ENCODE data around the gene TSC1.

The TSC1 gene

GRCh38 chr9:132931178-132931735 is 13.2 kb downstream of the TSC1 start:
- no peak for DNase-seq

DNA sequence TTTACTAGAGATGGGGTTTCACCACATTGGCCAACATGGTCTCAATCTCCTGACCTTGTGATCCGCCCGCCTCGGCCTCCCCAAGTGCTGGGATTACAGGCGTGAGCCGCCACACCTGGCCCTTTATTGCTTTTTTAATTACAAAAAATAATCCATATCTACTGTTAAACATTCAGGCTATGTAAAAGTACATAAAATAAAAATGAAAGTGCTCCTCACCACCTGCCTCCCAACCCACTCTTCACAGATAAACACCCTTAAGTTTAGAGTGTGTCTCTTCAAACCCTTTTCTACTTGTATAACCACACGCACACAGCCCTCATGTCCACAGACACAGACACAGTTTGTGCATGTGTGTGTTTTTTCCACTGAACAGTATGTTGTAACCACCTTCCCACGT is 16.7 kb downstream of the TSC1 start:
- DNase-seq = no peak

- DNase-seq = no peak
Observed at GRCh38 chr9:132923346-132923902, 21.0 kb downstream of the TSC1 start.

GRCh38 chr9:132919614-132920268 is 24.7 kb downstream of the TSC1 start:
- DNase-seq = no peak

GRCh38 chr9:132914924-132915323 is 29.5 kb downstream of the TSC1 start:
- DNase-seq = no peak

GRCh38 chr9:132912131-132912530 is 32.3 kb downstream of the TSC1 start:
- DNase-seq = no peak

DNA sequence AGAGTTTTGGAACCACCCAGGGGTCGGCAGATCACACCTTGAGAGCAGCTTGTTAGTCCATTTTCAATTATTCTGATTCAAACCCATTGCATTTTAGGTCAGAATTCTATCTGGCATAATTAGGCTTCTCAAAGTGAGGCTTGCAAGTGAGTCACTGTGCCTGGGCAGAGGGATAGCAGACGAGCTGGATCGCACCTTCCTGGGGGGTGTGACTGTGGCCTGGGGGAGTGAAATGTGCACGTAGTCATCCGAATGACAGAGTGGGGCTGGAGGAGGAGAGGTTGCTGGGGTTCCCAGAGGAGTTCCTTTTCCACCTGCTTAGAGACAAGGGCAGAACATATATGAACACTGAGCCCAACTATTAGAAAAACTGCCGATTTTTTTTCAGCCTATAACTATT is 34.0 kb downstream of the TSC1 start:
- no peak for DNase-seq

GRCh38 chr9:132909311-132909710 is 35.1 kb downstream of the TSC1 start:
- no peak for DNase-seq

GRCh38 chr9:132908635-132909034 is 35.8 kb downstream of the TSC1 start:
- peak; percentile 36 for DNase-seq

GRCh38 chr9:132905726-132906125 is 38.7 kb downstream of the TSC1 start:
- no peak for DNase-seq

- DNase-seq = no peak
Observed at GRCh38 chr9:132903574-132904492, 40.6 kb downstream of the TSC1 start.

DNA sequence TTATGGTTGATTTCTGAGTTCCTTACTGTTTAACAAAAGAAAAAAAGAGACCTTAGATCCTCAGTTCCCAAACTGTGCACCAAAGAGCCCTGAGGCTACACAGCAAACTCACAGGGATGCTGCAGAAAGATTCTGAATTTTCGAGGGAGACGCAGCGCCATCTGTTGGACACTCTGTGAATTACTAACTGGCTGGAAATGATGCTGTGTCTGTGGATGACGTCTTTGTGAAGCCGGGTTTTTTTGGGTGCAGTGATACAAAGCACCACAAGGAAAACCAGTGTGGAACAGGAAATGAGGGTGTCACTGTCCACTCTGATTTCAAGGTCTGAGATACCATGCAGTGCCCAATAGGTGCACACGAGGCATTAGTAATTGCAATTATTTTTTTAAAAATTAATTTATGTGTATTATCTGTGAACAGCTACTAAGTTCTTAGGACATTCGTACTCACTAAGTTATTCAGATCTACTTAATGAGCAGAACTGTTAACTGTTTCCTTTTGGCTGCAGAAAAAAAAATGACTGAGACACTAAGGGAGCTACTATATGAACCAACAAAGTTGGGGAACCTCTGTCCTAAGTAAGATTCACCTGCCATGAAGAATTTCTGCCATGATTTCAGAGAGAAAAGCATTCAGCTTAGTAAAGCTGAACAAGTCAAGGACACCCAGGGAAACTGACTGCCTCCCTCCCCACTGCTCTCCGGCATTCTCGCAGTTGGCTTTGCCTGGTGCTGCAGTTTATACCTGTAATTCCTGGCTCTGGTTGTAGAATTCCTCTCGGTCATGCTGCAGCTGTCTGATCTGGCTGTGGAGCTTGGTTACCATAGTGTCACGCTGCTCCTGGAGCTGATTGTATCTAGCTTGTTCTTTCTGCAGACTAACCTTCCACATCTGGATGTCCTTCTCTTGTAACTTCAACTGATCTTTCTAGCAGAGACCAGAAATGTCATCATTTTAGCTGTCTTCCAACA is 42.3 kb downstream of the TSC1 start:
- peak; percentile 72 for DNase-seq

- no peak for DNase-seq
Observed at GRCh38 chr9:132898051-132898450, 46.4 kb downstream of the TSC1 start.

- no peak for DNase-seq
Observed at GRCh38 chr9:132896906-132897305, 47.5 kb downstream of the TSC1 start.

DNA sequence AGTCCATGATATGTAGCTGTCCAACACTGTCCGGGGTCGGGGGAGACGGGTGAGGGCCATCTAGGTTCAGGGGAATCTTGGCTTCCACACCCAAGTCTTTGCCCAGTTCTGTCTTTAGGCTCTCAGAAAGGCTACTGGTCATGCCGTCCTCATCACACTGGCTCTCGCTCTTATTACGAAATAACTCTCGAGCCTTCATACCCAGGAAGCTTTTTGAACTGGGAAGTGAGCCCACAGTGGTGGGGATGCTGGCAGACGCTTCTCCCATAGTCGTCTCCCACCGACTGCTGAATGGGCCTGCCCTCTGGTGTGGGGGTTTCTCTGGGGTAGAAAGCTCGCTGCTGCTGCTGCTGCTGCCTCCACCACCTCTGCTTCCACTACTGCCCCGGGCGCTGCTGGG is 48.2 kb downstream of the TSC1 start:
- DNase-seq = no peak

DNA sequence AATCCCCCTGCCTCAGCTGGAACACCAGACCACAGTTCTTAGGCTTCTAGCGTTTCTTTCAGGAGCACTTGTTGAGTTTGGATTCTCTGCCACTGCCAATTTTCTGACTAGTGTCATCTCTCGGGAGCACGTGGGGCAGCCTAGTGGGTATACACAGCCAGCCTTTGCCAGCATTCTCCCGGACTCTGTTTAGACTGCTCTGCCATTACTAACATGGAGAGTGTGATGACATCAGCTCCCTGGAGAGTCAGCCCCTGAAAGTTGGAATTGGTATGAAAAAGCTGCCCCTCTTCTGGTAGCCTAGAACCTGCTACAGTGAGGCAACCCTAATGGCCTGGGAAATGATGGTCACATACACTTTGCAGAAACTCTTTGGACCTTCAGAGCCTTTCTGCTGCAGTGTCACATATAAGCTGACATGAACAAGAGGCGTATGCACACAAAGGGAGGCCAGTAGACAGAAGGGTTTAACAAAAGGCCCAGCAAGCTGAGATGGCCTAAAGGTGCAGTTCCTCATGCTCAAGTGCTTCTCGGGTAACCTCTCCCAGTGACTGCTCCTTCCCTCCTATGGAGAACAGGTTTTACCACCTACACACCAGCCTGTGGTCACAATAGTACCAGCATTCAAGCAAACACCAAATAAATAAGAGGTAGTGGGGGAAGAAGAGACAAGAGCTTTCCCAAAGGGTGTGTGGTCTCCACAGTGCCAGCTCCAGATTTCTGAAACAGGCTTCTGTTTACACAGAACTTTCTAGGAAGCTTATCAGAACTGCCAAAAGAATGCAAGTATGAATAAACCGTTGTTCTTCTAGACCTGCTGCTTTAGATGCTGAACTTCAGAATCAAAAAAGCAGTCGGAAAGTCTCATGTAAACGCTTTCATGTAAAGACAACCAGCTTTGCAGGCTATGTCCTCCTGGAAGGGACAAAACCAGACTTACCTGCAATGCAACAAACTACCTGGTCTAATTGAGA is 49.3 kb downstream of the TSC1 start:
- DNase-seq = no peak

GRCh38 chr9:132894346-132894745 is 50.1 kb downstream of the TSC1 start:
- DNase-seq = no peak

GRCh38 chr9:132892400-132892799 is 52.0 kb downstream of the TSC1 start:
- no peak for DNase-seq

DNA sequence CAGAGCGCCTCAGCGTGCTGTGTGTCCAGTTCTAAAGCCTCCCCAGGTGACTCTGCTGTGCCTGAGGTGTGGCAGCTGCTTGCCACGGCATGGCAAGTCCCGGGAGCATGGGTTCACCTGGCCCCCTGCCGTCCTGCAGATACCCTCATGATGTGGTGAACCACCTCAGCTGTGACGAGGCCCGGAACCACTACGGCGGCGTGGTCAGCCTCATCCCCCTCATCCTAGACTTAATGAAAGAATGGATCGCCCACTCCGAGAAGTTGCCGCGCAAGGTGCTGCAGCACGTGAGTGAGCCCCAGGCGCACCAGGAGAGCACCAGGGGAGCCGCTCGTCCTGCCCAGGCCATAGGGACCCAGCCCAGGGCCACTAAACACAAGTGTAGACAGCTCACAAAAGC is 56.3 kb downstream of the TSC1 start:
- no peak for DNase-seq

DNA sequence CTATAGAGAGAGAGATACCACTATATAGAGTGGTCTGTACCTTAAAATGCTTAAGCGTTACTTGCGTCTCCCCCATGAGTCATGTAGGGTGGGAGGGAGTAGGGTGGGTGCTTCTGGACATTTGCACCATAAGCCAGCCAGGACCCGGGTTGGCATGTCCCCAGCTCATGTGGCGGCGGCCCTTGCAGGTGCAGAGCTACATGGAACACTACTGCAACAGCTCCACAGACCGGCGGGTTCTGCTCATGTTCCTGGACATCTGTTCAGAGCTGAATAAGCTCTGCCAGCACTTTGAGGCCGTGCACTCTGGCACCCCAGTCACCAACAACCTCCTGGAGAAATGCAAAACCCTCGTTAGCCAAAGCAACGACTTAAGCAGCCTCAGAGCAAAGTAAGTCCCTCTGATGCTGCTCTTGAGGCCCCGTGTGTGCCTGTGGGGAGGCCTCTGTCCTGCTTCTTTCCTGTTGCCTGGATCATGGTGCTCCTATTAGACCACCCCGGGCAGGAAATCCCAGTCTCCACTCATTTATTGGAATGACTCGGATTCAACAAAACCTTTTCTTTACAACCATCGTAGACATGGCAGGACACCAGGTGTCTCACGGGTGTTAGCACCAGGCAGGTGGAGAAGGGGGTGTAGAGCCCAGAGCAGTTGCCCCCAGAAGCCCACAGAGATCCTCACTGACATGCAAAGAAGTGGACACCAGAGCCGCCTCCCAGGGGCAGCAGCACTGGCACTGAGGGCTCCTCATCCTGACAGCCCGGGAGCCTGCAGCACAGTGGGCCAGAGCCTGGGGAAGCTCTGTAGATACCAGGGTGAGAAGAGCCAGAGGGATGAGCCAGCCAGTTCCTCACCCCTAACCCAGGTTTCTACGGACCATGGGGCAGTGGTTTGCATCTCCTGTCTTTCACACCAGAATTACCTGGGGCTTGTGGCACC is 57.0 kb downstream of the TSC1 start:
- no peak for DNase-seq

Data from T-helper 9 cell (primary cell).